Common myeloid progenitor, CD34-positive (primary cell): Measurements from ENCODE around the gene SH3PXD2B.
A peak's percentile ranks its signal among the peaks of the same experiment; 100 is the strongest.

ENCODE experiments used
- CTCF ChIA-PET: fragments of 350-600 bp; sonication (Branson Sonifier 250); formaldehyde crosslinking; loops from one replicate; lab custom pipeline; 2021; ENCODE audit warnings: antibody characterized with exemption; lab: Charles Lee
- POLR2A ChIA-PET: fragments of 350-600 bp; sonication (Branson Sonifier 250); formaldehyde crosslinking; loops from one replicate; lab custom pipeline; 2021; ENCODE audit warnings: antibody characterized with exemption; lab: Charles Lee
- DNase-seq, 3 donors: peaks; one replicate each; pipeline versions ENCODE4 v3.0.0 to v3.0.0-alpha.2; 2013
- H3K27ac ChIP-seq, 2 experiments: 1 replicate in 1 of 2; 2 replicates in 1 of 2; pipeline ENCODE4 v1.7.0; 2013; ENCODE audit warnings: inconsistent platforms in 2 of 2, low read length in 2 of 2, mild to moderate bottlenecking in 2 of 2, low read depth in 1 of 2, moderate library complexity in 1 of 2; ENCODE audit not compliant: severe bottlenecking in 2 of 2, insufficient read depth in 1 of 2, poor library complexity in 1 of 2
- H3K27me3 ChIP-seq, 5 experiments: replicated peaks in 2 of 5; 1 replicate in 3 of 5; 2 replicates in 2 of 5; pipeline versions ENCODE4 v1.6.1 to v1.7.0; 2013; ENCODE audit warnings: low read length in 4 of 5, mild to moderate bottlenecking in 2 of 5, moderate library complexity in 2 of 5, inconsistent platforms in 1 of 5; ENCODE audit not compliant: insufficient read depth in 5 of 5, control insufficient read depth in 4 of 5
- H3K36me3 ChIP-seq, 4 experiments: 1 replicate in 2 of 4; 2 replicates in 2 of 4; pipeline versions ENCODE4 v1.6.1 to v1.7.0; 2013; ENCODE audit warnings: low read length in 3 of 4, control low read depth in 1 of 4, mild to moderate bottlenecking in 1 of 4; ENCODE audit not compliant: control insufficient read depth in 4 of 4, insufficient read depth in 4 of 4
- H3K4me1 ChIP-seq, 4 experiments: 1 replicate in 3 of 4; 2 replicates in 1 of 4; pipeline versions ENCODE4 v1.6.1 to v1.7.1; 2013; ENCODE audit warnings: low read length in 3 of 4, mild to moderate bottlenecking in 3 of 4, control low read depth in 1 of 4, inconsistent platforms in 1 of 4, moderate library complexity in 1 of 4; ENCODE audit not compliant: control insufficient read depth in 4 of 4, insufficient read depth in 4 of 4; ENCODE audit errors: control extremely low read depth in 1 of 4
- H3K4me3 ChIP-seq, 7 experiments: 1 replicate in 4 of 7; 2 replicates in 3 of 7; pipeline versions ENCODE4 v1.5.1 to v1.7.0; 2013; ENCODE audit warnings: mild to moderate bottlenecking in 7 of 7, low read length in 6 of 7, moderate library complexity in 6 of 7, inconsistent platforms in 2 of 7, low read depth in 2 of 7, control low read depth in 1 of 7; ENCODE audit not compliant: insufficient read depth in 4 of 7, control insufficient read depth in 1 of 7; ENCODE audit errors: extremely low read depth in 1 of 7
- H3K9me3 ChIP-seq, 5 experiments: 1 replicate in 4 of 5; 2 replicates in 1 of 5; pipeline versions ENCODE4 v1.6.1 to v1.7.1; 2013; ENCODE audit warnings: low read length in 4 of 5, mild to moderate bottlenecking in 2 of 5, inconsistent platforms in 1 of 5, low read depth in 1 of 5, moderate library complexity in 1 of 5; ENCODE audit not compliant: control insufficient read depth in 4 of 5, insufficient read depth in 2 of 5; ENCODE audit errors: control extremely low read depth in 1 of 5
- WGBS: methylation state at CpG from one replicate; pipeline ENCODE4 v1.1.5; 2013; ENCODE audit not compliant: insufficient coverage; 5-methylcytosine and 5-hydroxymethylcytosine counted together

Gene SH3PXD2B

DNA sequence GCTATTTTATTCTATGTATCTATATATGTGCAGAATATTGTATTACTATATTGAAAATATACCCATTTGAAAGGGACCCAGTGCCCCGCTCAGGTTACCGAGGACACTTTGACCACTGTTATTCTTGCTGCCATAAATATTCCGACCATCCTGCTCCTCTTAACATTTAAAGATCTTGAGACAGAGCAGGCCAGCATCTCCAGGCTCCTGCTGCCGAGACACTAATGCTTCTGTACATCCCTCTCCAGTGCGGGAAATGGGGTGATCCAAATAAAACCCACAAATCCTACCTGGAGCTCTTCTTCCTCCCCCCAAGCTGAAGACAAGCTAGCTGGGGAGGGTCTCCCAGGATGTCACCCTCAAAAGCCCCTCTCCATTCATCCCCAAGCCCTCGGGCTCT, 3.9 kb downstream of the SH3PXD2B start:
- H3K4me1 ChIP-seq = peaks cover 3 to 34% (median 17%) of the 10 kb centered on the region in 4 experiments
- no peak for DNase-seq
- no peaks in the 10 kb centered on the region for H3K36me3 ChIP-seq
- 100% methylated on average over 6 of the region's 6 CpGs for WGBS
- ChIA-PET CTCF (interaction anchor here (1.1 to 4.5 kb wide), 11 partner anchors 11 to 255 kb away, joined by 3 to 45 read pairs (median 5); no protein-coding TSS in a partner anchor), POLR2A (interaction anchor here (0.8 kb wide), 1 partner anchor 11 kb away, joined by 3 read pairs; no protein-coding TSS in a partner anchor)
- H3K27ac ChIP-seq = no peak overlapping the region
- no peak overlapping the region for H3K4me3 ChIP-seq
- no peaks in the 10 kb centered on the region for H3K9me3 ChIP-seq
- H3K27me3 ChIP-seq = peaks cover 0 to 20% (median 4%) of the 10 kb centered on the region in 5 experiments

DNA sequence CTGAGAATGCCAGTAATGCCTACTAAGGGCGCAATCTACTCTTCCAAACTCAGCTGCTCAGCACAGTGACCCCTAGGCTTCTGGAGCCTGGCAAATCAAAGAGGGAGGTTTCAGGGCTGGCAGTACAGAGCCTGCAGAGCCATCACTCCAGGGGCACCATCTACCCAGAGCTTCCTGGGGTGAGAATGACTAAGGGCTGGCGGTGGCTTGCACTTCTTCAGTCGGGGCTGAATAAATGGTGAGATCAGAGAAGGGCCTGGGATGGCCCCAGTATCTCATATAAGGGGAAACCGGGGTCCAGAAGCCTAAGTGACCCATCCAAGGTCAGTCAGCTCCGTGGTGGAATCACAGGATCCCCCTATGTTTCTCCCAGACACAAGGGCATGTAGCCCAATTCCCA, 5.3 kb downstream of the SH3PXD2B start:
- Histone ChIP-seq H3K4me3 (no peak overlapping the region), H3K27me3 (peaks cover 0 to 11% (median 4%) of the 10 kb centered on the region in 5 experiments), H3K36me3 (no peaks in the 10 kb centered on the region), H3K9me3 (no peaks in the 10 kb centered on the region), H3K4me1 (peaks cover 3 to 42% (median 19%) of the 10 kb centered on the region in 4 experiments), H3K27ac (no peak overlapping the region)
- 88% methylated on average over 4 of the region's 5 CpGs for WGBS
- no peak for DNase-seq
- ChIA-PET POLR2A (no interaction called here), CTCF (interaction anchor here (1.9 to 4.5 kb wide), 2 partner anchors 12 to 257 kb away, joined by 4 to 45 read pairs; no protein-coding TSS in a partner anchor)

DNA sequence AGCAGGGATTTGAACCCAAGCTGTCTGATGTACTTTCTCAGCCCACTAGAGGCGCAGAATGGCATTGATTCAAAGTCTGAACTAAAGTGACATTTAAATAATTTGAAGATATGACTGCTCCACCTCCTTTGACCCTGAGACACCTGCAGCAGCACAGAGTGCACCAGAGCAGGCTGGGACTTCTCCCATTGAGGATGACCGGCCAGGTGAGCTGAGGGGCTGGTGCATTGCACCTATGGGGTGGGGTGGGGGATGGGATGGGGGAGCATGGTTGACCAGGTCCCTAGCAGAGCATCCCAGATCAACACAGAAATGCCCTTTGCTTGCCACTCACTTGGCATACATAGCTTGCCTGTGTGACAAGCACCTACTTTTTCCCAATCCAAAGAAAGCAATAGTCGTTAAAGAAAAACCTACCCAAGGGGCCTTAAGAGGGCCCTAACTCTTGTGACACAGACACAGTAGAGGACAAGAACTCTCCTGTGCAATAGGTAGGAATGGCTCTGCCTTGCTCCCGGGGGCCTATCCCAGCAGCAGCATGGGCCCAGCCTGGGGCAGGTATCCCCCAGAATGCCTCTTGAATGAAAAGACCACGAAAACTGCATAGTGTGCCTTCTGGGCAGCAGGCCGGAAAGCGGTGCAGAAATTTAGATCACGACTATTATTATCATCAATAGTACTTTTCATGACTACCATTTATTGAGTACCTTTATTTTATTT, 6.5 kb downstream of the SH3PXD2B start:
- ChIA-PET POLR2A (no interaction called here), CTCF (interaction anchor here (0.7 to 1.3 kb wide), 3 partner anchors 13 to 158 kb away, joined by 3 to 5 read pairs (median 3); no protein-coding TSS in a partner anchor)
- WGBS = 96% methylated on average over 6 of the region's 8 CpGs
- Histone ChIP-seq H3K4me1 (peaks cover 0 to 42% (median 23%) of the 10 kb centered on the region in 4 experiments), H3K36me3 (no peaks in the 10 kb centered on the region), H3K9me3 (no peaks in the 10 kb centered on the region), H3K27me3 (peaks cover 0 to 4% (median 0%) of the 10 kb centered on the region in 5 experiments), H3K4me3 (no peak overlapping the region), H3K27ac (no peak overlapping the region)
- no peak for DNase-seq

DNA sequence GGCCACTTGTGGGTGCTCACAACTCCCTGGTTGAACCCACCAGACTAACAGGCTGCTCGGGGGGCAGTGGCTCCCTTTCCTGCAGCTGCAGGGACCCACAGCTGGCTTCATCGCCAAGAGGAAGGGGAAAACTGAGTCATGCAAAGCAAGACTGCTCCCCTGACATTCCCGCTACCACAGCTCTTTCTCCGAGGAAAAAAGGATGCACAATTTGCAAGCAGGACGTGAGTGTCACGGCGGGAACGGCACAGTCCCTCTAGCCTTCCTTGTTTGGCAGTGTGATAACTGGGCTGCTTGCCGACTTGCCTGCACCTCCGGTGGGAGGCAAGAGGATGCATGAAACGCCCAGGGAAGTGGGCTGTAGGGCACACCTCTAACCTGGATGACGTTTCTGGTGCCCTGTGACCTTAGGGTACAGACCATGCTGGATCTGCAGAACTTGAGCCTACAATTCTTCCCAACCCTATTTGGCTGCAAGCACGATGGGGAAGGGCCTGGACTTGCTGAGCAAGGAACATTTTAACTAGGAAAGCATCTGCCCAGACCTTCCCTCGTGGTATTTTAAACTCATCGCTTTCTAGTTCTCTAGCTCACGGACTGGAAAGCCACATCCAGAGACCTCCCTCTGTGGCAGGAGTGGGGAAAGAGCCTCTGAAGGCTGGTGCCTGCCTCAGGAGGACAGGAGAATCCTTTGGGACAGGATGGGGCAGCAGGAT, 7.8 kb downstream of the SH3PXD2B start:
- no peaks in the 10 kb centered on the region for H3K36me3 ChIP-seq
- no peak overlapping the region for H3K27ac ChIP-seq
- no peaks in the 10 kb centered on the region for H3K9me3 ChIP-seq
- peaks cover 0 to 33% (median 24%) of the 10 kb centered on the region in 4 experiments for H3K4me1 ChIP-seq
- 93% methylated on average over 11 of the region's 16 CpGs for WGBS
- H3K27me3 ChIP-seq = peaks cover 0 to 4% (median 0%) of the 10 kb centered on the region in 5 experiments
- POLR2A ChIA-PET = no interaction called here
- CTCF ChIA-PET = interaction anchor here (1.2 to 1.4 kb wide), 3 partner anchors 9 to 156 kb away, joined by 4 to 5 read pairs (median 4); no protein-coding TSS in a partner anchor
- no peak overlapping the region for H3K4me3 ChIP-seq
- no peak for DNase-seq

DNA sequence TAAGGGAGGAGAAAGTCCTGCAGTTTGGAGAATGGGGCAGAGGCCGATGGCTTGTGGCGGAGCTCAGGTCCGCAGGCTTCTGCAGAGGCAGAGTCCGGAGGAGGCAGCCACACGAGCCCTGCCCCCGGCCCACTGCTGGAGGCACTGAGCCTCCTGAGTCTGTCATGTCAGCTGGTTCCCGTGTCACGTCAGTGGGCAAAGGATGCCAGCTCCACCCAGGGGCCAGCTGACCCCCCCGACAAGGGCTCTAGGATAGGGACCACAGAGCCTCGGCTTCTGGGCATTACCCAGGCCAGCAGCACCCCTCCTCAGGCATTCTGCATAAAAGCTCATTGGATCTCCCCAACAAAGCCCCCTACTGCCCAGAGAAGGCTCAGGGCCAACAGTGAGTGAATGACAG, 8.5 kb downstream of the SH3PXD2B start:
- Histone ChIP-seq H3K9me3 (no peaks in the 10 kb centered on the region), H3K27me3 (peaks cover 0 to 4% (median 0%) of the 10 kb centered on the region in 5 experiments), H3K4me3 (no peak overlapping the region), H3K4me1 (peaks cover 0 to 32% (median 24%) of the 10 kb centered on the region in 4 experiments), H3K27ac (no peak overlapping the region), H3K36me3 (no peaks in the 10 kb centered on the region)
- DNase-seq = no peak
- ChIA-PET POLR2A (no interaction called here), CTCF (interaction anchor here (1.0 to 1.4 kb wide), 3 partner anchors 8 to 32 kb away, joined by 3 to 4 read pairs (median 4); no protein-coding TSS in a partner anchor)
- 93% methylated on average over 6 of the region's 10 CpGs for WGBS

DNA sequence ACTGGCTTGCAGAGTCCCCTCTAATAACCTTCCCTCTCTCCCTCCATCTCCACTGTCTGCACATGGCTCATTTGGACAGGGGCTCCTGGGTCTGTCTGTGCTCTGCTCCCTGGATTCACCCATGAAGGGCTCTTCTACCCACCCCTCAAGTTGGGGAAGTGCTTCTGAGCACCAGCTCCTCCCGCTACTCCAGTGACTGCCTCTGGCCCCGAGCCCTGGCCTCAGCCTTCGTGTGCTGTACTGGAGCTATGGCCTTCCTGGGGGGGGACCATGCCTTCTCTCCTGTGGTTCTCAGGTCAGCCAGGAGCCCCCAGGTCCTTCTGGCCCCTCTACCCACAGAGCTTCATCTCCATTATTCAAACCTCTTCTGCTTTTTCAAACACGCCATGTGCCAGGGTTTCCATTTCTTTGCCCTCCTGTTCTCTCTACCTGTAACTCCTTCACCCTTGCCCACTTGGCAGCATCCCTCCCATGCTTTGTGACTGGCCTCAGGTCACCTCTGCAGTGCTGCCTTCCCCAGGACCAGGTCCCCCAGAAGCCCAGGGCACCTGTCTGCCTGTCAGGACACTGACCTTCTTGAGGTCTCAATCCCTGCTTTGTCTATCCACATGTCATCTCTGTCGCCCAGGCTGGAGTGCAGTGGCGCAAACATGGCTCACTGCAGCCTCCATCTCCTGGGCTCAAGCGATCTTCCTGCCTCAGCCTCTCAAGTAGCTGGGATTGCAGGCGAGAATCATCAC, 9.5 kb downstream of the SH3PXD2B start:
- CTCF ChIA-PET = interaction anchor here (0.7 to 1.8 kb wide), 5 partner anchors 16 to 253 kb away, joined by 3 to 6 read pairs (median 3); no protein-coding TSS in a partner anchor
- Histone ChIP-seq H3K9me3 (no peaks in the 10 kb centered on the region), H3K36me3 (no peaks in the 10 kb centered on the region), H3K27me3 (peaks cover 0 to 4% (median 0%) of the 10 kb centered on the region in 5 experiments), H3K4me1 (peaks cover 0 to 32% (median 24%) of the 10 kb centered on the region in 4 experiments), H3K4me3 (no peak overlapping the region), H3K27ac (no peak overlapping the region)
- DNase-seq = peak in 2 of 3 donors; percentile 34 to 45
- 77% methylated on average over 7 of the region's 8 CpGs for WGBS
- POLR2A ChIA-PET = no interaction called here
